Caki2 (cell line): ENCODE results near the gene TECRL. TPM values are rescaled to one million over a fixed set of nuclear protein-coding genes. Genes with fewer than 3 reads are reported as not detected.

Source experiments
- DNase-seq: peaks from one replicate; pipeline ENCODE4 v3.0.0-alpha.2; 2015; ENCODE audit warnings: low read depth
- in situ Hi-C: cut with HindIII; loops from 2 replicates; pipeline ENCODE4 v1.10.0; 2016; ENCODE audit warnings: low sequenced_read_pairs, low pct_unique_long_range_greater_than_20kb, mixed read lengths
- total RNA-seq: library from RNA; depleted of rRNA; stranded (reverse); fragments of >200 nt; shearing (Covaris generic); gene quantifications from 2 replicates; pipeline ENCODE4 v1.2.3, GENCODE V29; 2014; ENCODE audit warnings: low replicate concordance; rRNA removed

The TECRL gene, protein sequence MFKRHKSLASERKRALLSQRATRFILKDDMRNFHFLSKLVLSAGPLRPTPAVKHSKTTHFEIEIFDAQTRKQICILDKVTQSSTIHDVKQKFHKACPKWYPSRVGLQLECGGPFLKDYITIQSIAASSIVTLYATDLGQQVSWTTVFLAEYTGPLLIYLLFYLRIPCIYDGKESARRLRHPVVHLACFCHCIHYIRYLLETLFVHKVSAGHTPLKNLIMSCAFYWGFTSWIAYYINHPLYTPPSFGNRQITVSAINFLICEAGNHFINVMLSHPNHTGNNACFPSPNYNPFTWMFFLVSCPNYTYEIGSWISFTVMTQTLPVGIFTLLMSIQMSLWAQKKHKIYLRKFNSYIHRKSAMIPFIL
- total RNA-seq, result not detected in 2 replicates

DNA sequence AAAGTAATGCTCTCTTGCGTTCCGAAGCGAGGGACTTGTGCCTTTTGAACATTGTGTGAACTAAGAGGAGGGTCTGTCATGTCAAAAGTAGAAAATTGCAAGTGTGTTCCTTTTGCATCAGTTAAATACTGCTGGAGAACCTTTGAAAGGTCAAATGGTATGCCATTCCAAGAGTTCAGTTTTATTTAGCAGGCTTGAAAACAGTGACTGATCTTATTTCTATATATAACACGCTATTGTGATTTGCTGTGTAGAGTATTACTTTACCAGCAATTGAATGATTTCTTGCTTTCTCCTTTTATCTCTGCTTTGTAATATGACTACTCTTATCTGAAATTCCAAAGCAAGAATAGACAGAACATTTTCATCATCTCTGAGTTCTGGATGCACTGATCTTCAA lies at the start of gene TECRL:
TECRL (minus strand) TSS at position 151 of the 400 bp plus-strand sequence; CDS start at position 52, 99 bp downstream.
- DNase-seq, result no peak
- in situ Hi-C loops, result no loop called here

DNA sequence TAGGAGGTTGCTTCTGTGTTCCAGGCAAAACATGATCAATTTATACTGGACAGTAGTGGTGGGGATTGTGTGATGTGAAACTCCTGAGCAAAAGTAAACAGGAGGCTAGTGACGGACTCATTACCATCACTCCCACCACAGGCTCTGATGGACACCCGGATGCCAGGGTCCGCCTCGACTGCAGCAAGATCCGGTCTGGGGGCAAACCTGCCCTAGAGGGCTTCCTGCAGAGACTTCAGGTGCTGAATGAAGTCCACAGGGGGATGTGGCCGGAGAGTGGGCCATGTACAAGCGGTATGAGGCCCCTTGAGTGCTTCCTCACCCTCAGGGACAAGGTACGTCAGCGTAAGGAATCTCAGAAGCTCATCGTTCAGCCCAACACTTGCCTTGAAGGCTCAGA lies 23.4 kb upstream of the TECRL start:
- in situ Hi-C loops, result no loop called here
- no peak for DNase-seq

DNA sequence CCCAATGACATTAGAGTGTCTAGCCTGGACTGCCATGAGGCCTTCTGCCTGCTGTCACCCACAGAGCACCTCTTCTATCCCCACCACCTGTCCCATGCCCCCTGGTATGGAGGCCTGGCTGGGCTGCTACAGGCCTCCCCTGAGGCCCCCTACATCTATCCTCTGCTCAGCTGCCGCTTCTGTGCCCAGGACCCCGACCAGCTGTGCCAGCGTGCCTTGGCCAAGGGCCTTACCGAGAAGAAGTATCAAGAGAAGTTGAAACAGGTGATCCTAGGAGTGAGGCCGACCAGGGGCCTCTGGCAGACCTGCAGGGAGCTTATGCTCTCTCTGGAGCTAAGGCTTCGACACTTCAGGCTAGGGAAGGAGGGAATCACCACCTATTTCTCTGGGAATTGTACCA lies 21.7 kb upstream of the TECRL start:
- in situ Hi-C loops, result no loop called here
- DNase-seq, result no peak

GRCh38 chr4:64417974-64418373 lies 8.7 kb upstream of the TECRL start:
- in situ Hi-C loops, result no loop called here
- DNase-seq, result no peak

DNA sequence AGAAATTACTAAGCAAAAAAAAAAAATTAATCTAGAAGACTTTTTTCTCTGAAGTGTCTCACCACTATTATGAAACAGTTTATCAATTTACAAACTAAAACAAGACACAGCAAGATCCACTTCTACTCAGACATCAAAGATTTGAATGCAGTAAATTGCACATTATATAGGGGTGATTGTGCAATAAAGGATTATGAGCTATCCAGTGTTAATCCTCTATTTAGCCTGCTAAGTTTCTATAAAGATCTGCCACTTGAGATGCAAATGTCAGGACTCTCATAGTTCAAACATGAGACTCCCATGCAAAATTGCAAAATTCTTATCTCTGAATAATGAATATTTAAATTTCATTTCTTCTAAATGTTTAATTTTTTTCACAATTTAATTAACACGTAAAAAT lies 2.2 kb downstream of the TECRL start:
- DNase-seq, result no peak
- in situ Hi-C loops, result no loop called here

GRCh38 chr4:64405761-64406160 lies 3.5 kb downstream of the TECRL start:
- in situ Hi-C loops, result no loop called here
- DNase-seq, result no peak

GRCh38 chr4:64402684-64403083 lies 6.6 kb downstream of the TECRL start:
- in situ Hi-C loops, result no loop called here
- DNase-seq, result no peak

GRCh38 chr4:64399313-64400109 lies 9.7 kb downstream of the TECRL start:
- no peak for DNase-seq
- in situ Hi-C loops, result no loop called here

- in situ Hi-C loops, result no loop called here
These were observed 14.8 kb downstream of the TECRL start for GRCh38 chr4:64394469-64394868.

DNA sequence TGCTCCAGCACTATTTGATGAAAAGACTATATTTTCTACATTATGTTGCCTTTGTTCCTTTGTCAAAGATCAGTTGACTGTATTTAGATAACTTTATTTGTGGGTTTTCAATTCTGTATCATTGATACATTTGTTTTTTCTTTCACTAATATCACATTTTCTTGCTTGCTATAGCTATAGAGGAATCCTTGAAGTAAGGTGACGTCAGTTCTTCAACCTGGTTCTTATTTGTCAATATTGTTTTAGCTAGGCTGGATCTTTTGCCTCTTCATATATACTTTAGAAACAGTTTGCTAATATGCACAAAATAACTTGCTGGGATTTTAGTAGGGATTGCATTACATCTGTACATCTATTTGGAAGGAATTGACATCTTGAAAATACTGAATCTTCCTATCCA lies 21.0 kb downstream of the TECRL start:
- in situ Hi-C loops, result no loop called here
- no peak for DNase-seq

More at GRCh38 chr4:64394469-64394868, 14.8 kb downstream of the TECRL start:
- DNase-seq, result no peak

DNA sequence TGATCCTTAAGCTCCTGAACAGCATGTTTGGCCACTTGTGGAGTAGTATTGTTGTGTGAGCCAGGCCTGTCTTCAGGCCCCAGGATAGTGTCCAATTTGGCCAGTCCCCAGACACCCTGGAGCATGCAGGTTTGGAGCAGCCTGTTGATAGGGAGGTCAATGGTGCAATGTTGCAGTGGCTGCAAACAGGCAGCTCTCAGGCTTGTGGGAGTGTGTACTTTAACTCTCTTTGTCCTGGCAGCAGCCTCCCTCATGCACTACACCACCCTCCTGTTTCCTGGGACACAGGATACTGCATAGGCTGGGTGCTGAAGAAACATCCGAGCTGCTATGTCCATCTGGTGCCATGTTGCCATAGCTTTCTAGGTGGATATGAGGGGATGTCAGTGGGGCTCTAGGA lies 24.0 kb downstream of the TECRL start:
- no peak for DNase-seq

GRCh38 chr4:64384237-64385203 lies 24.7 kb downstream of the TECRL start:
- in situ Hi-C loops, result no loop called here
- DNase-seq, result no peak

More for the DNA sequence above, 24.0 kb downstream of the TECRL start:
- in situ Hi-C loops, result no loop called here

DNA sequence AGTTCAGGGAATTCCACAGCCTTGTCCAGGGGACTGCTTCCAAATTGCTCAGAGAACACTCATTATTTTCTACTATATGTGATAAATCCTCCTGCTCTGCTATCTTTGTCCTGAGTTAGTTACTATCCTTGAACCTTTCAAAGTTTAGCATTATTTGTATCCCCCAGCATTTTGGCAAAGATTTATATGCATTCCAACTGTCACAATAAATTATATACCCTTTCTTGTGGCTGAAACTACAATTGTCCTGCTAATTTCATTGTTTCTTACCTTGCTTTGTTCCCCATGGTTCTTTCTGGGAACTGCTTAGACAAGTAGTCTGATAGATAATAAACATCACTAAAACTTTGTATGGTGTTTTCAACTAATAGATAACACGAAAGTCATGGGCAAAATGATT lies 40.5 kb downstream of the TECRL start:
- no peak for DNase-seq
- in situ Hi-C loops, result no loop called here

- no peak for DNase-seq
- in situ Hi-C loops, result no loop called here
These were observed 47.9 kb downstream of the TECRL start for GRCh38 chr4:64361399-64361740.

GRCh38 chr4:64360664-64361398 lies 48.4 kb downstream of the TECRL start:
- in situ Hi-C loops, result no loop called here
- no peak for DNase-seq

- in situ Hi-C loops, result no loop called here
- DNase-seq, result no peak
These were observed 49.8 kb downstream of the TECRL start for GRCh38 chr4:64359489-64359888.

GRCh38 chr4:64353904-64354303 lies 55.3 kb downstream of the TECRL start:
- in situ Hi-C loops, result no loop called here
- no peak for DNase-seq

- no peak for DNase-seq
These were observed 67.5 kb downstream of the TECRL start for GRCh38 chr4:64341711-64342110.

More at GRCh38 chr4:64341711-64342110, 67.5 kb downstream of the TECRL start:
- in situ Hi-C loops, result no loop called here
